ENCODE measurements around the gene TUFT1.

- no peak for TF ChIP-seq CTCF (IDR thresholded peaks at IDR 0.05; ENCODE audit: poor library complexity, severe bottlenecking)
- TF ChIP-seq RAD21 (conservative IDR thresholded peaks at IDR 0.05): no peak
- no peak for TF ChIP-seq TAF1 (IDR thresholded peaks at IDR 0.05; ENCODE audit: low read depth)
- TF ChIP-seq REST (IDR thresholded peaks at IDR 0.05; ENCODE audit: borderline replicate concordance): no peak
- no peak for TF ChIP-seq EZH2 (IDR thresholded peaks at IDR 0.05; ENCODE audit: borderline replicate concordance, insufficient read depth, low read length, poor library complexity, severe bottlenecking)
- no peak for TF ChIP-seq EP300 (conservative IDR thresholded peaks at IDR 0.05; ENCODE audit: poor library complexity, severe bottlenecking)
- no peak for TF ChIP-seq POLR2AphosphoS5 (IDR thresholded peaks at IDR 0.05)
- TF ChIP-seq MXI1 (conservative IDR thresholded peaks at IDR 0.05; ENCODE audit: poor library complexity, severe bottlenecking): no peak
These were observed 6.2 kb downstream of the TUFT1 start for GRCh38 chr1:151546011-151546925.
